Measurements from ENCODE around the gene COX6B2.

DNA sequence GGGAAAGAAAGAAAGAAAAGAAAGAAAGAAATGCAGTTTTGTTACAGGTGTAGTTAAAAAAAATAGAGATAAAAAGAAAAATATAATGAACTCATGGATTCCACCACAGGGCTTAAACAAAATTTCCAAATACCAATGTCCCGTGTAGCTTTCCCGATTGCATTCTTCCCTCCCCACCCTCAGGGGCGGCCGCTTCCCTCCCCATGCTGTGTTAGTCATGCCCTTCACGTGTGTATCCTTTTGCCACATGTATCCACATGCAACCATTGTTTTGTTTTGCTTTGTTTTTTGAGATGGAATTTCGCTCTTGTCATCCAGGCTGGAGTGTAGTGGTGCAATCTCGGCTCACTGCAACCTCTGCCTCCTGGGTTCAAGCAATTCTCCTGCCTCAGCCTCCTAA, 18.4 kb downstream of the COX6B2 start:
- TF ChIP-seq, protein P1, sequence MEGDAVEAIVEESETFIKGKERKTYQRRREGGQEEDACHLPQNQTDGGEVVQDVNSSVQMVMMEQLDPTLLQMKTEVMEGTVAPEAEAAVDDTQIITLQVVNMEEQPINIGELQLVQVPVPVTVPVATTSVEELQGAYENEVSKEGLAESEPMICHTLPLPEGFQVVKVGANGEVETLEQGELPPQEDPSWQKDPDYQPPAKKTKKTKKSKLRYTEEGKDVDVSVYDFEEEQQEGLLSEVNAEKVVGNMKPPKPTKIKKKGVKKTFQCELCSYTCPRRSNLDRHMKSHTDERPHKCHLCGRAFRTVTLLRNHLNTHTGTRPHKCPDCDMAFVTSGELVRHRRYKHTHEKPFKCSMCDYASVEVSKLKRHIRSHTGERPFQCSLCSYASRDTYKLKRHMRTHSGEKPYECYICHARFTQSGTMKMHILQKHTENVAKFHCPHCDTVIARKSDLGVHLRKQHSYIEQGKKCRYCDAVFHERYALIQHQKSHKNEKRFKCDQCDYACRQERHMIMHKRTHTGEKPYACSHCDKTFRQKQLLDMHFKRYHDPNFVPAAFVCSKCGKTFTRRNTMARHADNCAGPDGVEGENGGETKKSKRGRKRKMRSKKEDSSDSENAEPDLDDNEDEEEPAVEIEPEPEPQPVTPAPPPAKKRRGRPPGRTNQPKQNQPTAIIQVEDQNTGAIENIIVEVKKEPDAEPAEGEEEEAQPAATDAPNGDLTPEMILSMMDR (IDR thresholded peaks at IDR 0.05), result no peak
- TF ChIP-seq POLR2A (IDR thresholded peaks at IDR 0.05) (no peak), EP300 (IDR thresholded peaks at IDR 0.05; ENCODE audit: low read depth) (no peak)
